OCI-LY1 (cell line): ENCODE results near the gene MTFR2.

Source experiments
- EZH2 ChIP-seq: fragments of 200-600 bp; sonication (generic), shearing (Covaris generic); IDR thresholded peaks from 2 replicates; pipeline ENCODE4 v1.8.0; 2017; ENCODE audit warnings: borderline replicate concordance, mixed run types, mild to moderate bottlenecking, antibody characterized with exemption, low read length, moderate library complexity, mixed read lengths
- TF ChIP-seq, protein P1 (sequence below): fragments of 200-600 bp; sonication (generic), shearing (Covaris generic); IDR thresholded peaks from 2 replicates; pipeline ENCODE4 v1.5.1; 2017; ENCODE audit warnings: mild to moderate bottlenecking, antibody characterized with exemption, low read length, moderate library complexity, mixed read lengths

DNA sequence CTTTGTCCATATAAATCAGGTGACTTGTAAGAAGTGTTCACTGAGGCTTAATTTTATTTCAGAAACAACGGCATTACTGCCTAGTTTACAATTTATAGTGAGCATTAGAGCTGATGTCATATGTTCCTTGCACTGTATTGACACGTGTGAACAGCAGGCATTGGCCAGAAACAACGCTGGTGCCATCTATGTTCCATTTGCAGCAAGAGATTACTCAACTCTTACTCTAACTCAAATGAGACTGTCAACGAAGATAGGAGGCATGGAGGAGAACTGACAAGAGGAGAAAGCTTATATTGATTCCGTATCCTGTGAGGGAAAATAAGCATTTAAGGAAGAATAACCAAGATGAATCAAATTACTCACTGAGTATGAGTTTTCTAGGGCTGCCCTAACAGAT, 48.4 kb downstream of the MTFR2 start:
- TF ChIP-seq, protein P1, sequence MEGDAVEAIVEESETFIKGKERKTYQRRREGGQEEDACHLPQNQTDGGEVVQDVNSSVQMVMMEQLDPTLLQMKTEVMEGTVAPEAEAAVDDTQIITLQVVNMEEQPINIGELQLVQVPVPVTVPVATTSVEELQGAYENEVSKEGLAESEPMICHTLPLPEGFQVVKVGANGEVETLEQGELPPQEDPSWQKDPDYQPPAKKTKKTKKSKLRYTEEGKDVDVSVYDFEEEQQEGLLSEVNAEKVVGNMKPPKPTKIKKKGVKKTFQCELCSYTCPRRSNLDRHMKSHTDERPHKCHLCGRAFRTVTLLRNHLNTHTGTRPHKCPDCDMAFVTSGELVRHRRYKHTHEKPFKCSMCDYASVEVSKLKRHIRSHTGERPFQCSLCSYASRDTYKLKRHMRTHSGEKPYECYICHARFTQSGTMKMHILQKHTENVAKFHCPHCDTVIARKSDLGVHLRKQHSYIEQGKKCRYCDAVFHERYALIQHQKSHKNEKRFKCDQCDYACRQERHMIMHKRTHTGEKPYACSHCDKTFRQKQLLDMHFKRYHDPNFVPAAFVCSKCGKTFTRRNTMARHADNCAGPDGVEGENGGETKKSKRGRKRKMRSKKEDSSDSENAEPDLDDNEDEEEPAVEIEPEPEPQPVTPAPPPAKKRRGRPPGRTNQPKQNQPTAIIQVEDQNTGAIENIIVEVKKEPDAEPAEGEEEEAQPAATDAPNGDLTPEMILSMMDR = no peak
- no peak for TF ChIP-seq EZH2
